ENCODE data around the gene CCDC51. TPM values are rescaled to one million over a fixed set of nuclear protein-coding genes. Genes with fewer than 3 reads are reported as not detected.

Gene CCDC51
- 18.2 and 20.7 TPM in 2 replicates for total RNA-seq

GRCh38 chr3:48439820-48440589, at the start of gene CCDC51, which contains the start of gene TMA7:
TSS of gene CCDC51 (minus strand) at chr3:48440119. CDS start at chr3:48435128, 4,991 bp downstream.
TSS of gene TMA7 (plus strand) at chr3:48440257. CDS start at chr3:48440297, 40 bp downstream.

DNA sequence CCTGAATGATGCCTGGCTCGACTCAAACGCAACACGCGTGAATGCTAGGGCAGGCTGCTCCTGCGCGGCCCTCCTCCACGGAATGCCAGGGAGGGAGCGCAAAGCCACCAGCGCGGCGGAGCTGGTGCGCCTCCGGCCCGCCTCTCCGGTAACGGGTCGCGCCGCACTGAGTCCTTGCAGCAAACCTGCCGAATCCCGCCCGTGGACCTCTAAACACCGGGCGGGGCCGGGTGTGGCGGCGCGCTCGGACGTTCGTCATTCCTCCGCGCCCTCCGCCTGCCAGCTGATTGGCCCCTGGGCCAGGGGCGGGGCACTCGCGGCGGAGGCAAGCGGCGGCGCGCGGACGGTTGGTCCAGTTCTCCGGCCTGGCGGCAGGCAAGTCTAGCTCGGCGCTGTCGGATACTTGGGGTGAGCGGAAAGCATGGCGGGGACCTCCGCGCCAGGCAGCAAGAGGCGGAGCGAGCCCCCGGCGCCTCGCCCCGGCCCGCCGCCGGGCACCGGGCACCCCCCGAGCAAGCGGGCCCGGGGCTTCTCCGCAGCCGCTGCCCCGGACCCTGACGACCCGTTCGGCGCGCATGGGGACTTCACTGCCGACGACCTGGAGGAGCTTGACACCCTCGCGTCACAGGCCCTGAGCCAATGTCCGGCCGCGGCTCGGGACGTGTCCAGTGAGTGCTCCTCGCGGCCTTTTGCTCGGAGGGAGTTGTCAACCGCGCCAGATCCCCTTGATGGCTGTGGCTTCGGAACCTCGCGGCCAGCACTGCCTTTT, 6.7 kb upstream of the CCDC51 start, which contains the start of gene ATRIP:
TSS of gene ATRIP (plus strand) at position 313 of the 769 bp plus-strand sequence. CDS start at position 422, 109 bp downstream.

DNA sequence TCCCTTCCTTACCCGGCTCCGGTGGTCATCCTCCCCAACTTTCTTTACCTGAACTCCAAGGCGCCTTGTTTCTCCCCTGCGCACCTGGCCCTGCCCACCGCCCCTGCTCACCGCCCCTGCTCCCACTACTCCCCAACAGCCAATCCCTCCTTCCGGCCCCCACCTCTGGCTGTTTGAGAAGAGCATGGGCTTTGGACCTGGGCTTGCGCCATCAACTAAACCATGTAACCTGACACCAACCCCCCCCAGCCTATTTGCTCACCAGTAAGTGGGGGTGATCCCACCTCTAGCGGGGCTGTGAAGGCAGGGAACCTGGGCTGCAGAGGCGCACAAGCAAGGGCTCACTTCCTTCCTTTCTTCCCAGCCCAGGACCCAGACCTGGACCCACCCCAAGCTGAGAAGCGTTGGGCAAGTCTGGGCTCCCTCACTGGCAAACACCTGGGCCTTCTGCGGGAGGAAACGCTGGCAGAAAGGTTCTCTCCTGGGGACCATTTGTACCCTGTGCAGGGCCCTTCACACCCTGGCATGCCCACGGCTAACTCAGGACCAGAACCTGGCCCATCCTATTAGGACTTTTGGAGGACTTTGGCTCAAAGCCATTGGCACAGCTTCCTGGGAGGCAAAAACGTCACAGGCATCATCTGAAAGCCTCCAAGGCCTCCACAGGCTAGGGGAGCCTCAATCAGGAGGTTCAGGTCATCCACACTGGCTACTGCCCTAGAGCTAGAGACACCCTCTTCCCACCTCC, 9.8 kb downstream of the CCDC51 start, which contains the start of gene PLXNB1:
TSS of gene PLXNB1 (minus strand) at position 127 of the 748 bp plus-strand sequence. CDS start 5,475 bp downstream, outside the sequence.

Other genes with a start within 250 kb of the CCDC51 start
- gene CAMP, start 216.6 kb downstream of the CCDC51 start, total RNA-seq = not detected in 2 replicates
- 2.8 and 3.7 TPM in 2 replicates for gene ZNF589, start 199.0 kb downstream of the CCDC51 start, total RNA-seq
- gene NME6, start 138.8 kb downstream of the CCDC51 start, total RNA-seq = 25.6 and 27.3 TPM in 2 replicates
- not detected in 2 replicates for gene SPINK8, start 106.5 kb downstream of the CCDC51 start, total RNA-seq
- not detected in 2 replicates for gene FBXW12, start 67.9 kb downstream of the CCDC51 start, total RNA-seq
- 9.3 and 17.1 TPM in 2 replicates for gene PLXNB1, start 10.0 kb downstream of the CCDC51 start, total RNA-seq
- 536 and 642 TPM in 2 replicates for gene TMA7, start 138 bp upstream of the CCDC51 start, total RNA-seq
- gene ATRIP, start 6.6 kb upstream of the CCDC51 start, total RNA-seq = 6.9 and 8.8 TPM in 2 replicates
- gene SHISA5, start 64.1 kb upstream of the CCDC51 start, total RNA-seq = 334 and 357 TPM in 2 replicates
- gene PFKFB4, start 116.7 kb upstream of the CCDC51 start, total RNA-seq = 2.5 and 2.7 TPM in 2 replicates
- gene UCN2, start 123.7 kb upstream of the CCDC51 start, total RNA-seq = 0.10 TPM in 1 of 2 replicates, not detected in the other
- gene COL7A1, start 155.2 kb upstream of the CCDC51 start, total RNA-seq = 0.13 and 0.15 TPM in 2 replicates
- gene UQCRC1, start 169.5 kb upstream of the CCDC51 start, total RNA-seq = 294 and 341 TPM in 2 replicates
- gene TMEM89, start 181.7 kb upstream of the CCDC51 start, total RNA-seq = not detected in 2 replicates
- gene SLC26A6, start 195.3 kb upstream of the CCDC51 start, total RNA-seq = 15.7 and 24.5 TPM in 2 replicates
- 0.39 and 0.73 TPM in 2 replicates for gene CELSR3, start 222.8 kb upstream of the CCDC51 start, total RNA-seq
- gene NCKIPSD, start 245.8 kb upstream of the CCDC51 start, total RNA-seq = 14.5 and 20.5 TPM in 2 replicates

Measured in mammary microvascular endothelial cell (primary cell).